OCI-LY7 (cell line): ENCODE data around the gene CAMK1.

Experiments
- EZH2phosphoT487 ChIP-seq: fragments of 200-600 bp; sonication (generic); IDR thresholded peaks from 2 replicates; pipeline ENCODE4 v1.6.1; 2018; ENCODE audit warnings: low read depth, borderline replicate concordance, mild to moderate bottlenecking, mixed run types, antibody characterized with exemption, low read length, moderate library complexity, mixed read lengths
- TF ChIP-seq, protein P1 (sequence below): fragments of 200-600 bp; sonication (generic); conservative IDR thresholded peaks from 2 replicates; pipeline ENCODE4 v1.5.1; 2014; ENCODE audit warnings: mild to moderate bottlenecking, antibody characterized with exemption, low read length, moderate library complexity, mixed read lengths

GRCh38 chr3:9748031-9748430, 21.7 kb downstream of the CAMK1 start:
- no peak for TF ChIP-seq EZH2phosphoT487
- TF ChIP-seq, protein P1, sequence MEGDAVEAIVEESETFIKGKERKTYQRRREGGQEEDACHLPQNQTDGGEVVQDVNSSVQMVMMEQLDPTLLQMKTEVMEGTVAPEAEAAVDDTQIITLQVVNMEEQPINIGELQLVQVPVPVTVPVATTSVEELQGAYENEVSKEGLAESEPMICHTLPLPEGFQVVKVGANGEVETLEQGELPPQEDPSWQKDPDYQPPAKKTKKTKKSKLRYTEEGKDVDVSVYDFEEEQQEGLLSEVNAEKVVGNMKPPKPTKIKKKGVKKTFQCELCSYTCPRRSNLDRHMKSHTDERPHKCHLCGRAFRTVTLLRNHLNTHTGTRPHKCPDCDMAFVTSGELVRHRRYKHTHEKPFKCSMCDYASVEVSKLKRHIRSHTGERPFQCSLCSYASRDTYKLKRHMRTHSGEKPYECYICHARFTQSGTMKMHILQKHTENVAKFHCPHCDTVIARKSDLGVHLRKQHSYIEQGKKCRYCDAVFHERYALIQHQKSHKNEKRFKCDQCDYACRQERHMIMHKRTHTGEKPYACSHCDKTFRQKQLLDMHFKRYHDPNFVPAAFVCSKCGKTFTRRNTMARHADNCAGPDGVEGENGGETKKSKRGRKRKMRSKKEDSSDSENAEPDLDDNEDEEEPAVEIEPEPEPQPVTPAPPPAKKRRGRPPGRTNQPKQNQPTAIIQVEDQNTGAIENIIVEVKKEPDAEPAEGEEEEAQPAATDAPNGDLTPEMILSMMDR: no peak
